GM18520 (cell line): ENCODE results near the gene CCDC69.
"Not testable (repeated sequence)": the region's sequence is repeated elsewhere in the genome, so short reads cannot be mapped to it uniquely, and the experiment has no call there.

ENCODE experiments used
- ATAC-seq: cut with Tn5 transposase; IDR thresholded peaks from one replicate; pipeline ENCODE4 v1.9.1; 2021; ENCODE audit not compliant: unreplicated experiment

Gene CCDC69

GRCh38 chr5:151222790-151223446, 974 bp downstream of the CCDC69 start:
- peak; percentile 51 for ATAC-seq

GRCh38 chr5:151222054-151222789, 1.7 kb downstream of the CCDC69 start:
- ATAC-seq, result no peak

GRCh38 chr5:151221574-151221973, 2.3 kb downstream of the CCDC69 start:
- no peak for ATAC-seq

- ATAC-seq, result no peak
Observed at GRCh38 chr5:151219789-151220188, 4.1 kb downstream of the CCDC69 start.

- ATAC-seq, result no peak
Observed at GRCh38 chr5:151219138-151219537, 4.8 kb downstream of the CCDC69 start.

GRCh38 chr5:151218177-151218576, 5.7 kb downstream of the CCDC69 start:
- no peak for ATAC-seq

- no peak for ATAC-seq
Observed at GRCh38 chr5:151216781-151217180, 7.1 kb downstream of the CCDC69 start.

GRCh38 chr5:151215546-151215880, 8.4 kb downstream of the CCDC69 start:
- ATAC-seq, result no peak

GRCh38 chr5:151214614-151215545, 9.0 kb downstream of the CCDC69 start:
- peak; percentile 40 for ATAC-seq

- peak; percentile 82 for ATAC-seq
Observed at GRCh38 chr5:151213803-151214613, 9.9 kb downstream of the CCDC69 start.

GRCh38 chr5:151212406-151212798, 11.5 kb downstream of the CCDC69 start:
- no peak for ATAC-seq

- no peak for ATAC-seq
Observed at GRCh38 chr5:151208481-151208914, 15.4 kb downstream of the CCDC69 start.

GRCh38 chr5:151205411-151205810, 18.5 kb downstream of the CCDC69 start:
- ATAC-seq, result no peak

GRCh38 chr5:151204051-151204450, 19.8 kb downstream of the CCDC69 start:
- no peak for ATAC-seq

- peak; percentile 39 for ATAC-seq
Observed at GRCh38 chr5:151202381-151203139, 21.3 kb downstream of the CCDC69 start.

- no peak for ATAC-seq
Observed at GRCh38 chr5:151200913-151201595, 22.8 kb downstream of the CCDC69 start.

- ATAC-seq, result no peak
Observed at GRCh38 chr5:151199581-151200185, 24.2 kb downstream of the CCDC69 start.

- no peak for ATAC-seq
Observed at GRCh38 chr5:151198861-151199260, 25.0 kb downstream of the CCDC69 start.

GRCh38 chr5:151197291-151197600, 26.6 kb downstream of the CCDC69 start:
- ATAC-seq, result not testable (repeated sequence)
